Measurements from ENCODE around the gene TENM4. TPM values are rescaled to one million over a fixed set of nuclear protein-coding genes. Genes with fewer than 3 reads are reported as not detected.
"Not testable (repeated sequence)": the region's sequence is repeated elsewhere in the genome, so short reads cannot be mapped to it uniquely, and the experiment has no call there.

Gene TENM4
- total RNA-seq, 2 experiments from 2014 or later = not detected

DNA sequence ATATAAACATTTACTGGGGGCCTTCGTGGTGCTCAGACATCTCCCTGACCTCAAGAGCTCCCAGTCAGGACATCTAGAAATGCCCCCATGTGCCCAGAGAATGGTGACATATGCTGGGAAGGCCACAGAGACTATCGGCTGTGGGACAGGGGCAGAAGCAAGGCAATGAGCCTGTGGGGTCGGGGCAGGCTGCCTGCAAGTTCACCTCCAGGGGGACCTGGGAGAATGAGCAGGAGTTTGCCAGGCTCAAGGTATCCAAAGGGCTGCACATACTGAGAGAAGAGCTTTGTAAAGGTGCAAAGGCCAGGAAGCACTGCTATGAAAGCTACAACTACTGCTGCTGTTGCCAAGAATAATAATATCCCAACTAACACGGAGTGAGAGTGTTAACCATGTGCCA, 233.9 kb downstream of the TENM4 start:
- Mint-ChIP-seq H3K27ac (no peak overlapping the region), H3K36me3 (no peaks in the 10 kb centered on the region), H3K9me3 (no peaks in the 10 kb centered on the region), H3K4me3 (no peak overlapping the region), H3K27me3 (no peaks in the 10 kb centered on the region), H3K4me1 (ENCODE audit: low read depth) (no peaks in the 10 kb centered on the region)
- intact Hi-C loops (cut with micrococcal nuclease) = no loop called here
- CTCF ChIA-PET = no interaction called here
- POLR2A ChIA-PET = no interaction called here
- no peak for DNase-seq

DNA sequence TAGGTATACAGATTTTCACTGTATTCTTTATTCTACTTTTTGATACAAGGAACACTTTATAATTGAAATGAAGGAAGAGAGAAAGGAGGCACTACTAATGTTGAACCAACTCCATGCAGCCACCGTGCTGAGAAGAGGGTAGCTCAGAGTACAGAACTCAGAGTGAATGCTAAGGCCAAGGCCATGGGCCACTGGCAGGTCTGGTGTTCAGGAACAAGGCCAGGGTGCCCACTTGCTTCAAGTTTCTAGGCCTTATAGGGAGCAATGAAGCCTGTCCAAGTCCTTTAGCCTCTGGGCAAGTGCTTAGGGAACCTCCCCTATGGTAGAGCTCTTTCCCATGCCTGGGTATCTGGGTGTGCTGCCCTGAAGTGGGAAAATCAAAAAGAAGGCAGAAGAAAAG, 235.0 kb downstream of the TENM4 start:
- no peaks in the 10 kb centered on the region for H3K4me1 Mint-ChIP-seq (ENCODE audit: low read depth)
- no peak overlapping the region for H3K27ac Mint-ChIP-seq
- ChIA-PET POLR2A (no interaction called here), CTCF (no interaction called here)
- H3K4me3 Mint-ChIP-seq = no peak overlapping the region
- no peaks in the 10 kb centered on the region for H3K27me3 Mint-ChIP-seq
- no peak for DNase-seq
- no peaks in the 10 kb centered on the region for H3K36me3 Mint-ChIP-seq
- H3K9me3 Mint-ChIP-seq = no peaks in the 10 kb centered on the region
- intact Hi-C loops (cut with micrococcal nuclease) = no loop called here

DNA sequence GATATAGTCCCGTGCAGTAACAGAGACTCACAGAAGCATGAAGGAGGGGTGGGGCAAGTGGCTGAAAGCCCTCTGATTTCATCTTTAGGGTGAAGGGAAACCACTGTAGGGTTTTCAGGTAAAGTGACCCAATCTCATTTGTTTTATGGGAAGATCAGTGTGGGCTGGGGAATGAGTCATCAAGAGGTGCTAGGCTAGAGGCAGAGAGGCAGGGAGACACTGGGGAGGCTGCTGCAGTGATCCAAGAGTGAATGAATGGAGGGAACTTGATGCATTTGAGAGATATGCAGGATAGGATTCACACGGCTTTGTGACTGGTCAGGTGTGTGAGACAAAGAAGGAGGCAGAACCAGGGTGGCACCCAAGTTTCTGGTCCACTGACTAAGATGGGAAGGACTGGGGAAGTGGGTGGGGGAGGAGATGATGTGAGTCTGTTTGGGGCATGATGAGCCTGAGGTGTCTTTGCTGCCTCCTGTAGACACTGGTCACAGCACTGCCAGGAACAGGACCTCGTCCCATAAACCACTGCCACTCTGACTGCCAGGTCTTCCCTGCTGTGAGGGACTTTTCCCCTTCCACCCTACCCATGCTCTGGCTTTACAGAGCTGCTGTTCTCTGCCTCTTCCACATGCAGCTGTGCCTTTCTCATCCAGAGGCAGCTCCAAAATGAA, 239.0 kb downstream of the TENM4 start:
- POLR2A ChIA-PET = no interaction called here
- no peak for DNase-seq
- Mint-ChIP-seq H3K27me3 (no peaks in the 10 kb centered on the region), H3K9me3 (no peaks in the 10 kb centered on the region), H3K27ac (no peak overlapping the region), H3K36me3 (no peaks in the 10 kb centered on the region), H3K4me1 (ENCODE audit: low read depth) (no peaks in the 10 kb centered on the region), H3K4me3 (no peak overlapping the region)
- CTCF ChIA-PET = no interaction called here
- intact Hi-C loops (cut with micrococcal nuclease) = no loop called here

DNA sequence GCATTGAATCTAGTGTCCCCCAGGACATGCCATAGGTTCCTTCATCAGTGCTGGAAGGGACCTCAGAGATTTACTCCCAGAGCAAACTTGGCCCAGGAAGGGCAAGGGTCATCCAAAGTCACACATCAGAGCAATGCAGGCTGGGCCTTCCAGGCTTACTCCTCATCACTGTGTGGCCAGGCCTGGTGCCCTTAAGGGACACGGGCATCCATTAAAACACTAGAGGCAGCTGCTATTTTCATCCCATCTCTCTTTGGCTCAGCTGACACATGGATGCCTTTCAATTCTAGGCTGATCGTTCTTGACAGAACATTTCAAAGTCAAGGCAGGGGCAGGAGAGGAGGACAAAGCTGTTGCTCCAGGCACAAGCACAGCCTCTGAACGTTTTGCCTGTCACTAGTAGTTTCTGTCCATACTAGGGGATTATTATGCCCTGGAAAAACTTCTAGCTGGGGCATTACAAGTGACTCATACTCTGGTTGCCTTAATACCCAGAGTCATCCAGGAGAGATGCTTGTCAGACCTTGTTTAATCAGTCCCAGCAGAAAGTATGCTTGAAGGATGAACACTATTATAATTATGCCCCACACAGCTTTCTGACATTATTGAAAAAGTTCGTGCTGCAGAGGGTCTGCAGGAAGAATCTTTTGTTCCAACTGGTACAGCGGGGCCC, 240.3 kb downstream of the TENM4 start:
- CTCF ChIA-PET = no interaction called here
- intact Hi-C loops (cut with micrococcal nuclease) = no loop called here
- POLR2A ChIA-PET = no interaction called here

DNA sequence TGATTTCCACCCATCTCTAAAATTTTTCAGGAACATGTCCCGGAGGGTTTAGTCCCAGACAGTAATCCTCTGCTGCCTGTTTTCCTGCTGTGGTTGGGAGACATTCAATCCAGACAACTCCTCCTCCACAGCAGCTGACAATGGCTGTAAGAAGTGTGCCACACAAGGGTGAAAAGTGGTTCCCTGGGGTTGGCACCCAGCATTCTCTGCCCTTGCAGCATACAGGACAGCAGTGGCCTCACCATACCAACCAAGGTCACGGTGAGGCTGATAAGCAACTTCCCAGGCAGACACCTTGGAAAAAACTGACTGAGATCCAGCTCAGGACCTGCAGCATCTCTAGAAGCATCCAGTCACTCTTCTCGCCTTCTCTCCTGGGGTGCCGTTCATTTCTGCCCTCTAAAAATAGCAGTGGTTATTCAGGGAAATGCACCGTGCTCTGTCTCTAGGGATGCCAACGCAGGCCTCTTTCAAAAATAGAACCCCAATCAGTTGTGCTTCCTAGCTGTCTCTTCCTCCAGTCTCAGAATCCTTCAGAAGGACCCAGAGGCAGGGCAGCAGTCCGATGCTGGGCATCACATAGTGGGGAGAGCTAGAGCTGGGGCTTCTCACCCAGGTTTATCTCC, 241.0 kb downstream of the TENM4 start:
- POLR2A ChIA-PET = no interaction called here
- no peaks in the 10 kb centered on the region for H3K9me3 Mint-ChIP-seq
- CTCF ChIA-PET = no interaction called here
- H3K36me3 Mint-ChIP-seq = no peaks in the 10 kb centered on the region
- DNase-seq = no peak
- intact Hi-C loops (cut with micrococcal nuclease) = no loop called here
- no peak overlapping the region for H3K27ac Mint-ChIP-seq
- H3K4me3 Mint-ChIP-seq = no peak overlapping the region
- no peaks in the 10 kb centered on the region for H3K27me3 Mint-ChIP-seq
- no peaks in the 10 kb centered on the region for H3K4me1 Mint-ChIP-seq (ENCODE audit: low read depth)

More for the DNA sequence above, 240.3 kb downstream of the TENM4 start:
- no peaks in the 10 kb centered on the region for H3K9me3 Mint-ChIP-seq
- no peak overlapping the region for H3K4me3 Mint-ChIP-seq
- no peak for DNase-seq
- H3K36me3 Mint-ChIP-seq = no peaks in the 10 kb centered on the region
- no peaks in the 10 kb centered on the region for H3K4me1 Mint-ChIP-seq (ENCODE audit: low read depth)
- H3K27ac Mint-ChIP-seq = no peak overlapping the region
- H3K27me3 Mint-ChIP-seq = no peaks in the 10 kb centered on the region

DNA sequence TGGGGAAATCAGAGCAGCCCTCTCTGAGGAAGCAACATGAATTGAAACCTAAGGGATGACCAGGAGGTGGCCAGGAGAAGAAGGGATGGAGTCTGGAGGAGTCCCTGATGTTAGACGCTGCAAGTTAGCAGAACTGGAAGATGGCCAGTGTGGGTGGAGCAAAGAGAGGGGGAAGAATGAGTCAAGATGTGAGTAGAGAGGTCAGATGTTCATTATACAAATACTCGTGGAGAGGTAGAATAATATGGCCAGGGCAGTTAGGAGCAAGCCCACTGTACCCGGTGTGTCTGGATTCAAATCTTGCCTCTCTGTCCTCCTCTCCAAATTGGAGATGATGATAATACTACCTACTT, 242.0 kb downstream of the TENM4 start:
- Mint-ChIP-seq H3K4me1 (ENCODE audit: low read depth) (no peaks in the 10 kb centered on the region), H3K27ac (no peak overlapping the region), H3K4me3 (no peak overlapping the region), H3K27me3 (no peaks in the 10 kb centered on the region), H3K36me3 (no peaks in the 10 kb centered on the region), H3K9me3 (no peaks in the 10 kb centered on the region)
- intact Hi-C loops (cut with micrococcal nuclease) = no loop called here
- no peak for DNase-seq
- POLR2A ChIA-PET = no interaction called here
- CTCF ChIA-PET = no interaction called here

DNA sequence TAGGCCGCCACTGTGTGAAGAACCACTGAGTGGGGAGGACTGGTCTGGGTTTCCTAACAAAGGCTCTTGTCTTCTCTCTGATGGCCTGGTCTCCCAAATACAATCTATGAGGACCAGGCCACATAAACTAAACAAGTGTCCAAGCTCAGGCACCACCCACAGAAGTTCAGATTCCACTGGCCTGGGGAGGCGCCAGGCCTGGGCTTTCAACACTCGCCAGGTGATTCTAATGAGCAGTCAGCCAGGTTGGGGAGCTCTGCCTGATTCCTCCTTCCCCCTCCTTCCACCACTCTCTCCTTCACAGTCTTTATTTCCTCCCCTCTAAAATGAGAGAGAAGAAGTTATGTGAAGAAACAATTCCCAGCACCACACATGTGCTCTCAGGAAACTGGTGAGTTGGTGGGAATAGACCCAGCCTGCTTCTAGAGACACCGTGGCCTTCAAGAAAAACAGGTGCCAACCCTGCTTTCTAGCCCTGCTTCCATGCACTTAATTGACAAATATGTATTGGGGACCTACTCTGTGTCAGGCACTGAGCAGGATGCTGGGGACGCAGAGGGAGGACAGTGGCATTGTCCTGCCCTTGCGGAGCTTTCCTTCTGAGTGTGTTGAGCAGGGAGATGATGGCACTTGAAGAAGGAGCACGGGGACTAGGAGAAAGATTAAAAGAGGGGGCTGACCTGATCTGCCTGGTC, 242.5 kb downstream of the TENM4 start:
- intact Hi-C loops (cut with micrococcal nuclease) = no loop called here
- no peak for DNase-seq
- no peaks in the 10 kb centered on the region for H3K27me3 Mint-ChIP-seq
- POLR2A ChIA-PET = no interaction called here
- H3K27ac Mint-ChIP-seq = no peak overlapping the region
- CTCF ChIA-PET = no interaction called here
- H3K9me3 Mint-ChIP-seq = no peaks in the 10 kb centered on the region
- no peaks in the 10 kb centered on the region for H3K36me3 Mint-ChIP-seq
- no peaks in the 10 kb centered on the region for H3K4me1 Mint-ChIP-seq (ENCODE audit: low read depth)
- no peak overlapping the region for H3K4me3 Mint-ChIP-seq

DNA sequence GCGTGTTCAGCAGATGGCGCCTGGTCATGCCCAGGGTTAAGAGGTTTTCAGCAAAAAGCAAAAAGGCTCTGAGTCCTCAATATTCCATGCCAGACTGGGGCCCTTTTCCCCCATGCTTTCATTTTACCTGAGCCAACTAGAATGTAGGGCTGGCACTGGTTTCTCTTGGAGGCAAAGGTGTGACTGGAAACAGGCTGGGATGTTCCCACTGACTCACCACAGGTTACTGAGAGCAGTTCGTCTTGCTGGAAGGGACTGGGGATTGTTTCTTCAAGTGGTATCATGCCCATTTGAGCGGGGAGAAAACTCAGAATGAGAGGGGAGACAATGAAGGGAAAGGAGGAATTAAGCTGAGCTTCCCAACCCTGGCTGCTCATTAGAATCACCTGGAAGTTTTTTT, 243.9 kb downstream of the TENM4 start:
- H3K4me3 Mint-ChIP-seq = no peak overlapping the region

DNA sequence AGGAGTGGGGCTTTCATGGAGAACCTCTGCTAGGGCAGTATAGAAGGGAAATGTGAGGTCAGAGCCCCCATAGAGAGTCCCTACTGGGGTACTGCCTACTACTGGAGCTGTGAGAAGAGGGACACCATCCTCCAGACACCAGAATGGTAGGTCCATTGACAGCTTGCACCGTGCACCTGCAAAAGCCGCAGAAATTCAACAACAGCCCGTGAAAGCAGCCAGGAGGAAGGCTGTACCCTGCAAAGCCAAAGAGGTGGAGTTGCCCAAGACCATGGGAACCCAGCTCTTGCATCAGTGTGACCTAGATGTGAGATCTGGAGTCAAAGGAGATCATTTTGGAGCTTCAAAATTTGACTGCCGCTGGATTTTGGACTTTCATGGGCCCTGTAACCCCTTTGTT, 245.6 kb downstream of the TENM4 start:
- no peaks in the 10 kb centered on the region for H3K9me3 Mint-ChIP-seq
- ChIA-PET CTCF (no interaction called here), POLR2A (no interaction called here)
- no peaks in the 10 kb centered on the region for H3K27me3 Mint-ChIP-seq
- H3K27ac Mint-ChIP-seq = no peak overlapping the region
- no peak overlapping the region for H3K4me3 Mint-ChIP-seq
- no peaks in the 10 kb centered on the region for H3K36me3 Mint-ChIP-seq
- no peak for DNase-seq
- intact Hi-C loops (cut with micrococcal nuclease) = no loop called here
- no peaks in the 10 kb centered on the region for H3K4me1 Mint-ChIP-seq (ENCODE audit: low read depth)

More for the DNA sequence above, 243.9 kb downstream of the TENM4 start:
- intact Hi-C loops (cut with micrococcal nuclease) = no loop called here
- ChIA-PET CTCF (no interaction called here), POLR2A (no interaction called here)
- Mint-ChIP-seq H3K27me3 (no peaks in the 10 kb centered on the region), H3K4me1 (ENCODE audit: low read depth) (no peaks in the 10 kb centered on the region), H3K9me3 (no peaks in the 10 kb centered on the region), H3K27ac (no peak overlapping the region), H3K36me3 (no peaks in the 10 kb centered on the region)
- DNase-seq = no peak

DNA sequence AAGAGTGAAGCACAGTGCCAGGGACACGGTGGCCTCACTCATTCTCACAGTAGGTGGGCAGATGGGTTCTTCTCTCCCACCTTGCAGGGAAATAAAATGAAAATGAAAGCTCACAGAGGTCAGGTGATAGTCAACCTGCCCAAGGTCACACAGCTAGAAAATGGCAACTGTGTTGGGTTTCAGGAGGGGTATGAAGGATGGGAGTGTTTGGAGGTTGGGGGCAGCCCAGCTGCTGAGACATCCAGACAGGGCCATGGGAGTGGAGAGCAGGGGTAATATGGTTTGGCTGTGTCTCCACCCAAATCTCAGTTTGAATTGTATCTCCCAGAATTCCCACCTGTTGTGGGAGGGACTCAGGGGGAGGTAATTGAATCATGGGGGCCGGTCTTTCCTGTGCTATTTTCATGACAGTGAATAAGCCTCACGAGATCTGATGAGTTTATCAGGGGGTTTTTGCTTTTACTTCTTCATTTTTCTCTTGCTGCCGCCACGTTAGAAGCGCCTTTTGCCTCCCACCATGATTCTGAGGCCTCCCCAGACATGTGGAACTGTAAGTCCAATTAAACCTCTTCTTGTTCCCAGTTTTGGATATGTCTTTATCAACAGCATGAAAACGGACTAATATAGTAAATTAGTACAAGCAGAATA, 247.0 kb downstream of the TENM4 start:
- H3K27me3 Mint-ChIP-seq = no peaks in the 10 kb centered on the region
- ChIA-PET CTCF (no interaction called here), POLR2A (no interaction called here)
- no peak for DNase-seq
- no peaks in the 10 kb centered on the region for H3K9me3 Mint-ChIP-seq
- H3K4me1 Mint-ChIP-seq (ENCODE audit: low read depth) = no peaks in the 10 kb centered on the region
- H3K36me3 Mint-ChIP-seq = no peaks in the 10 kb centered on the region
- no peak overlapping the region for H3K27ac Mint-ChIP-seq
- H3K4me3 Mint-ChIP-seq = no peak overlapping the region
- intact Hi-C loops (cut with micrococcal nuclease) = no loop called here

DNA sequence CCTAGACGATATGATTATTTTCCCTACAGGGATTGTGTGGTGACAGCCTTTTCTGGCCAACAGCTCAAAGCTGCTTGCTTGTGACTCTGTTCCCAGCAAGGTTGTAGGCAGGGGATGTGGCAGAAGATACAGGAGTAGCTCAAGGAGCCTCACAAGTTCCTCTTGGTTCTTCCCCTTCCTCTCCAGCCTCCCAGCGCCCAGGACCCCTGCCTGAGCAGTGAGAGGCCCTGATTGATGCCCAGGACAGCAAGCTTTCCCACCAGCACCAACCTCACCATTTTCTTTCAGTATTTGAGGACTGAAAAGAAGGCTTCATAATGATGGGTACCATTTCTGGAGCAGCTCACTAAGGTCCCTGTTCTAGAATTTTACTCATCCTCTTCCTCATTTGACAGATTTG, 248.0 kb downstream of the TENM4 start:
- H3K36me3 Mint-ChIP-seq = no peaks in the 10 kb centered on the region
- DNase-seq = no peak
- intact Hi-C loops (cut with micrococcal nuclease) = no loop called here
- H3K4me1 Mint-ChIP-seq (ENCODE audit: low read depth) = no peaks in the 10 kb centered on the region
- ChIA-PET POLR2A (no interaction called here), CTCF (no interaction called here)
- H3K27ac Mint-ChIP-seq = no peak overlapping the region
- H3K27me3 Mint-ChIP-seq = no peaks in the 10 kb centered on the region
- no peaks in the 10 kb centered on the region for H3K9me3 Mint-ChIP-seq
- H3K4me3 Mint-ChIP-seq = no peak overlapping the region

DNA sequence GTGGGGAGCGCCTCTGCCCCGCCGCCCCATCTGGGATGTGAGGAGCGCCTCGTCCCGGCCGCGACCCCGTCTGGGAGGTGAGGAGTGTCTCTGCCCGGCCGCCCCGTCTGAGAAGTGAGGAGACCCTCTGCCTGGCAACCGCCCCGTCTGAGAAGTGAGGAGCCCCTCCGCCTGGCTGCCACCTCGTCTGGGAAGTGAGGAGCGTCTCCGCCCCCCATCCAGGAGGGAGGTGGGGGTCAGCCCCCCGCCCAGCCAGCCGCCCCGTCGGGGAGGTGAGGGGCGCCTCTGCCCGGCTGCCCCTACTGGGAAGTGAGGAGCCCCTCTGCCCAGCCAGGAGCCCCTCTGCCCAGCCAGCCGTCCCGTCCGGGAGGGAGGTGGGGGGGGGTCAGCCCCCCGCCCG, 249.1 kb downstream of the TENM4 start:
- H3K27ac Mint-ChIP-seq = not testable (repeated sequence)

More for the DNA sequence above, 249.1 kb downstream of the TENM4 start:
- H3K4me1 Mint-ChIP-seq (ENCODE audit: low read depth); H3K27me3 Mint-ChIP-seq; POLR2A ChIA-PET; H3K9me3 Mint-ChIP-seq; H3K36me3 Mint-ChIP-seq; intact Hi-C loops (cut with micrococcal nuclease); H3K4me3 Mint-ChIP-seq; DNase-seq; CTCF ChIA-PET: not testable (repeated sequence)
